Measurements from ENCODE around the gene SLC22A23. TPM values are rescaled to one million over a fixed set of nuclear protein-coding genes. Genes with fewer than 3 reads are reported as not detected.

The SLC22A23 gene
- total RNA-seq, 1 donor from 2014 or later, result 0.52 TPM

GRCh38 chr6:3368685-3369084 is 88.2 kb downstream of the SLC22A23 start:
- H3K4me3 ChIP-seq (ENCODE audit: low read depth, low read length), result no peak overlapping the region
- no peak for TF ChIP-seq CTCF (conservative IDR thresholded peaks at IDR 0.05; ENCODE audit: low read depth, low read length)
- no peak for DNase-seq (ENCODE audit: low read depth)

DNA sequence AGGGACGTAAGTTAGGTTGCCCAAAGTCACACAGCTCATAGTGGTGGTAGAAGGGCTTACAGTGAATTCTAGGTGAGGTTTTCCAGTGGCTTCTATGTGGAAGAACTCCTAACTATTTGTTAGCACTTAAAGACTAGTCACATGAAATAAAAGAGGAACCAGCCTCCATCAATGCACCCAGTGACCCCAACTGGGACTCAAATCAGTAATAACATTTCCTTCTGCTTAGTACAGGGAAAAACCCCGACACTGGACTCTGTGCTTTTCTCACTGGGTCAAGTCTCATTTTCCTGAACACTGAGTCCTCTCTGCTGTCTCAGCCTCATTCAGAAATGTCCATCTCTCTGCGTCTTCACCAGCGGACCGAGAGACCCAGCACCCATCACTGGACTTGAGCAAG is 89.2 kb downstream of the SLC22A23 start:
- no peak for DNase-seq (ENCODE audit: low read depth)
- no peak for TF ChIP-seq CTCF (conservative IDR thresholded peaks at IDR 0.05; ENCODE audit: low read depth, low read length)
- H3K4me3 ChIP-seq (ENCODE audit: low read depth, low read length), result no peak overlapping the region

DNA sequence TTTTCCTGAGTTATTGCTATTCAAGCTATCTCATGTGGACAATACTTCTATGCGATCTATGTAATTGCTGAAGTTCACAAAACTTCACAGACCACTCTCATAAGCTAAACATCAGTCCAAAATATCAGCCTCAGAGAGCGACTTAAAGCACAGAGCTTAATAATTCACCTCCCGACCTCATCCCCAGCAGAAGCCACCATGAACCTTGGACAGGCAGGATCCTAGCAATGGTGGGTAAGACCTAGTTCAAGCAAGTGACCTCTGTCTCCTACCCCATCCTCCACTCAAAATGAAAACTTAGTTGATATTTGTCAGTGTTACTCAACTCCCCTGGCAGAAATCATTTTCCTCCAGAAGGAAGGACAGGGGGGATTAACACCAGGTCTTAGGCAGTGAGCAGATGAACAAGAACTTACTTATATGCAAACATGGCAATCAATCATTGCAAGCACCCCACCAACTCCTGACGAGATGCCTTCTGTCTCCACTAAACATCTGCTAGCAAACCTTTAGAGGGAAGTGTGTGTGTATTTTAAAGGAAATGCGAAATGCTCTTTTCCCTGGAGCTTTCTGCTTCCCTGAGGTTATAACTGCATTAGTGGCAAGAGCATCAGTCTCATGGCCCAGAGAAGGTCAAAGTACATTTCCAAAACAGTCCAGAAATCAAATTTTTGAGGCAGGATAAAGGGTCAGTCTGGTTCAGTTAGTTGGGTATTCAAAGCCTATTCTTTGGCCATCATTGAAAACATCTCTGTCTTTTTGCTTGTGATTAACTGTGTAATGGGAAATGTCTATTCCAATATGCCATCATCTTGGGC is 90.0 kb downstream of the SLC22A23 start:
- TF ChIP-seq CTCF (conservative IDR thresholded peaks at IDR 0.05; ENCODE audit: low read depth, low read length), result no peak

GRCh38 chr6:3364391-3364790 is 92.5 kb downstream of the SLC22A23 start:
- no peak for DNase-seq (ENCODE audit: low read depth)
- TF ChIP-seq CTCF (conservative IDR thresholded peaks at IDR 0.05; ENCODE audit: low read depth, low read length), result no peak
- H3K4me3 ChIP-seq (ENCODE audit: low read depth, low read length), result no peak overlapping the region

More for the DNA sequence above, 90.0 kb downstream of the SLC22A23 start:
- H3K4me3 ChIP-seq (ENCODE audit: low read depth, low read length), result no peak overlapping the region
- DNase-seq (ENCODE audit: low read depth), result no peak

GRCh38 chr6:3363296-3364025 is 93.4 kb downstream of the SLC22A23 start:
- TF ChIP-seq CTCF (conservative IDR thresholded peaks at IDR 0.05; ENCODE audit: low read depth, low read length), result no peak
- no peak overlapping the region for H3K4me3 ChIP-seq (ENCODE audit: low read depth, low read length)

DNA sequence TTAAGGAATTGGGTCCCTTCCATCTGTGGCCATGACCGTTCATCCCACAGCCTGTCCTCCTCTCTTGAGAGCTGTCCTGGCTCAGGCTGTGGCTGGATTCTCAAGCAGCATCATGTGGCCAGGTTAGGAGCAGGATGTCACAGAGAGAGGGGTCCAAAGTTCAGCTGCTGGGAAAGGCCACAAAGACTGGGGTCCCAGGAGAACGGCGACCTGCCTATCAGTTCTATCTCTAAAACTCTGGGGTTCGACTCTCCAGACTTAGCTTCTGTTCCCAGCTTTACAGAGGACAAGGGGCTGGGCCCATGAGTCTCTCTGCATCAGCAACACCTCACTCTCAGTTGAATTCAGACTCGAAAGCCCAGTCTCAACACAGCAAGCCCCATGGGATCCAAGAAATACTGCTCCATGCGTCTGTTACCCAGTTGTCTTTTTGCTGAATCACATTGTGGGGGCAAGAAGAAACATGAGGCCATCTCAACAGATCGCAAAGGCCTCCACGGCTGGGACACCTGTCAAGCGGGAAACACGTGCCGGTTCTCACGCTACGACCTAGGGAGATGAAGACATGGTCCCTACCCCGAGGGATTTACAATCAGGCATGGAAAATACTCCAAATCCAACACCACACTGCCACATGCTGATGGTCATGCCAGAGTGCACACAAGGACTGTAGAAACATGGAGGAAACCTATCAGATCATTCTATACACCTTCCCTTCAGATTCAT is 95.4 kb downstream of the SLC22A23 start:
- DNase-seq (ENCODE audit: low read depth), result no peak
- TF ChIP-seq CTCF (conservative IDR thresholded peaks at IDR 0.05; ENCODE audit: low read depth, low read length), result no peak
- H3K4me3 ChIP-seq (ENCODE audit: low read depth, low read length), result no peak overlapping the region

More at GRCh38 chr6:3363296-3364025, 93.4 kb downstream of the SLC22A23 start:
- no peak for DNase-seq (ENCODE audit: low read depth)
